MCF 10A (cell line): ENCODE measurements around the gene DIP2A. TPM values are rescaled to one million over a fixed set of nuclear protein-coding genes. Genes with fewer than 3 reads are reported as not detected.
A peak's percentile ranks its signal among the peaks of the same experiment; 100 is the strongest.

Experiments
- BruUV-seq: library from RNA; stranded (reverse); fragments of 400-500 nt; replicated peaks from 2 replicates; lab custom pipeline; 2021; lab: Mats Ljungman, UMichigan
- CTCF ChIA-PET: fragments of 300-600 bp; sonication (Branson Sonifier 250); formaldehyde crosslinking; extraction: SDS; loops from one replicate; lab custom pipeline; 2021; ENCODE audit warnings: antibody characterized with exemption, inconsistent platforms; lab: Yijun Ruan, JAX
- POLR2A ChIA-PET: fragments of 300-600, 350-650 bp; sonication (Branson Sonifier 250); formaldehyde crosslinking; extraction: SDS; loops from one replicate; lab custom pipeline; 2020; ENCODE audit warnings: antibody characterized with exemption, inconsistent platforms; lab: Yijun Ruan, JAX
- DNase-seq: peaks from one replicate; pipeline ENCODE4 v3.0.0-alpha.2; 2018; ENCODE audit not compliant: unreplicated experiment
- H3K27ac Mint-ChIP-seq: one replicate; pipeline ENCODE4 v1.8.0; 2022; ENCODE audit warnings: mild to moderate bottlenecking, low read depth, mixed read lengths; ENCODE audit not compliant: unreplicated experiment
- H3K27me3 Mint-ChIP-seq: one replicate; pipeline ENCODE4 v1.8.0; 2022; ENCODE audit warnings: mixed read lengths; ENCODE audit not compliant: insufficient read depth, unreplicated experiment
- H3K36me3 Mint-ChIP-seq: one replicate; pipeline ENCODE4 v1.8.0; 2022; ENCODE audit warnings: mild to moderate bottlenecking, moderate library complexity, mixed read lengths; ENCODE audit not compliant: insufficient read depth, unreplicated experiment
- H3K4me1 Mint-ChIP-seq: one replicate; pipeline ENCODE4 v1.8.0; 2022; ENCODE audit warnings: mixed read lengths; ENCODE audit not compliant: insufficient read depth, unreplicated experiment
- H3K4me3 Mint-ChIP-seq: one replicate; pipeline ENCODE4 v1.8.0; 2022; ENCODE audit warnings: mild to moderate bottlenecking, moderate library complexity, mixed read lengths; ENCODE audit not compliant: unreplicated experiment
- H3K9me3 Mint-ChIP-seq: one replicate; pipeline ENCODE4 v1.8.0; 2022; ENCODE audit warnings: mixed read lengths; ENCODE audit not compliant: unreplicated experiment
- CTCF ChIP-seq: fragments of 200-600 bp; IDR thresholded peaks from one replicate; pipeline ENCODE4 v1.8.0; 2022; ENCODE audit warnings: antibody characterized with exemption, mild to moderate bottlenecking; ENCODE audit not compliant: unreplicated experiment
- intact Hi-C: fragments of 100-400 bp; cut with micrococcal nuclease; formaldehyde crosslinking; loops from 2 replicates; pipeline ENCODE4 v1.14.1; 2022
- total RNA-seq: library from RNA; stranded (reverse); gene quantifications from 2 replicates; pipeline ENCODE4 v1.2.3, GENCODE V29; 2022

The DIP2A gene
- total RNA-seq, 1 experiment from 2014 or later, result 39.6 TPM

DNA sequence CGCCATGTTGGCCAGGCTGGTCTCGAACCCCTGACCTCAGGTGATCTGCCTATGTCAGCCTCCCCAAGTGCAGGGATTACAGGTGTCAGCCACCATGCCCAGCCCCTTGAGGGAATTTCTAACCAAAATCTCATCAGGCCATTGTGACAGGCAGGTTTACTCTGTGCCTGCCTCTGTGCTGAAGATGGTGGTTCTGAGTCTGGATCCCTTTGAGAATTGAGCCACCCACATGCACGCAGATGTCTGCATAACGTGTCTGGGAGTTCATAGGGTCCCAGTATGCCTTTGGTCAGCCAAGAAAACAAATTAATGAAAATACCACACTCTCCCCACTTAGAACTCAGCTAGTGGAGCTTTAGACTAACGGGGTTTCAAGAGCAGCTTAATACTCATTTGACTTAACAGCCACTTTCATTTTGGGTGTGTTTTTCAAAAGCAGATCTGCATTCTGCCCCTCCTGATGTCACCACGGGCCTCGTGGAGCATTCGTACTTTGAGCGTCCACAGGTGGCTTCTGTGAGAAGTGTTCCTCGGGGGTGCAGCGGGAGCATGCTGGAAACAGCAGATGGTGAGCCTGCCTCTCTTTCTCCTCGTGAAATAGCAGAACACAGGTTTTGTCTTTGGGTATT, 45.3 kb downstream of the DIP2A start:
- TF ChIP-seq CTCF, result no peak
- no peak overlapping the region for H3K4me3 Mint-ChIP-seq
- no peaks in the 10 kb centered on the region for H3K9me3 Mint-ChIP-seq
- no peaks in the 10 kb centered on the region for H3K4me1 Mint-ChIP-seq
- BruUV-seq, result no TSS peak
- no peak overlapping the region for H3K27ac Mint-ChIP-seq
- H3K36me3 Mint-ChIP-seq, result peaks cover 42% of the 10 kb centered on the region
- CTCF ChIA-PET, result no interaction called here
- intact Hi-C loops, result no loop called here
- no peak for DNase-seq
- no peaks in the 10 kb centered on the region for H3K27me3 Mint-ChIP-seq
- POLR2A ChIA-PET, result interaction anchor here (0.7 kb wide), 1 partner anchor 101 kb away, joined by 3 read pairs; no protein-coding TSS in a partner anchor

DNA sequence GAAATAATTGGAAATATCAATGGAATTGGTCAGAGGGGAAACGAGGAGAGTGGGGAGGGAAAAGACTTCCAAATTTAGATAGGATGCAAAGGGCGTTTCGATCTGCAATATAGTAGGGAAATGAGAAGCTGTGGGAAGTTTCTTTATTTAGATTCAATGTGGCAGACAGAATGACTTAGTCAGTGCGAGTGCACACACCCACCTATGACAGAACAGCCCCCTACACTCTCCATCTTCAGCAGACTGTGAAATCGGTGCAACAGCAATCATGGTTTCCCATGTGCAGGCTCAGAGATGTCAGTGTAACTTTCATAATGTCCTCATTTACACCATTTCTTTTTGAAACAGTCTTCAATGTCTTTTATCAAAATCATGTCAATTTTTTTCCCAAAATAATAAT, 46.0 kb downstream of the DIP2A start:
- BruUV-seq, result no TSS peak
- Mint-ChIP-seq H3K27me3 (no peaks in the 10 kb centered on the region), H3K9me3 (no peaks in the 10 kb centered on the region), H3K27ac (no peak overlapping the region), H3K4me1 (no peaks in the 10 kb centered on the region), H3K36me3 (peaks cover 45% of the 10 kb centered on the region), H3K4me3 (no peak overlapping the region)
- no peak for TF ChIP-seq CTCF
- no peak for DNase-seq
- POLR2A ChIA-PET, result interaction anchor here (0.7 kb wide), 1 partner anchor 102 kb away, joined by 3 read pairs; no protein-coding TSS in a partner anchor
- CTCF ChIA-PET, result no interaction called here
- intact Hi-C loops, result no loop called here

GRCh38 chr21:46507562-46507961, 48.9 kb downstream of the DIP2A start:
- DNase-seq, result no peak
- TF ChIP-seq CTCF, result no peak
- no peaks in the 10 kb centered on the region for H3K4me1 Mint-ChIP-seq
- intact Hi-C loops, result no loop called here
- no TSS peak for BruUV-seq
- H3K27me3 Mint-ChIP-seq, result no peaks in the 10 kb centered on the region
- POLR2A ChIA-PET, result interaction anchor here (0.6 kb wide), 1 partner anchor 25 kb away, joined by 3 read pairs; no protein-coding TSS in a partner anchor
- H3K4me3 Mint-ChIP-seq, result no peak overlapping the region
- CTCF ChIA-PET, result interaction anchor here (0.6 kb wide), 1 partner anchor 233 kb away, joined by 3 read pairs; no protein-coding TSS in a partner anchor
- H3K9me3 Mint-ChIP-seq, result no peaks in the 10 kb centered on the region
- H3K27ac Mint-ChIP-seq, result no peak overlapping the region
- H3K36me3 Mint-ChIP-seq, result peaks cover 54% of the 10 kb centered on the region

DNA sequence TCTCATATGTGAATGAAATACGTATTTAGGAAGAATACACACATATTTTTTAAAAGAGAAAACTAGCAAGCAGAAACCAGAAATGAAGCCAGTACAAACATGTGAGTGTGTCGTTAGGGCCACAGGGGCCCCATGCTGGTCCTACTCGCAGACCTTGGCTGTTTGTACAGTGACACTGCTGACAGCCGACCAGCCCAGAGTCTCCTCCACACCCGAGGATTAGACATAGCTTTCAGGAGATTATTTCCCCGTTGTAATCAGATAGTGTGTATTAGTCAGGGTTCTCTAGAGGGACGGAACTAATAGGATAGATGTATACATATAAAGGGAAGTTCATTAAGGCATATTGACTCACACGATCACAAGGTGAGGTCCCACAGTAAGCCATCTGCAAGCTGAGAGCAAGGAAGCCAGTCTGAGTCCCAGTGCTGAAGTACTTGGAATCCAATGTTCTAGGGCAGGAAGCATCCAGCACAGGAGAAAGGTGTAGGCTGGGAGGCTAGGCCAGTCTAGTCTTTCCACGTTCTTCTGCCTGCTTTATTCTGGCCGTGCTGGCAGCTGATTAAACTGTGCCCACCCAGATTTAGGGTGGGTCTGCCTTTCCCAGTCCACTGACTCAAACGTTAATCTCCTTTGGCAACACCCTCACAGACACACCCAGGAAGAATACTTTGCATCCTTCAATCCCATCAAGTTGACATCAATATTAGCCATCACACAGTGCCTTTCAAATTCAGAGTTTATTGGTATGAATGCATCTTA, 51.2 kb downstream of the DIP2A start:
- no peak overlapping the region for H3K4me3 Mint-ChIP-seq
- H3K9me3 Mint-ChIP-seq, result no peaks in the 10 kb centered on the region
- no peaks in the 10 kb centered on the region for H3K27me3 Mint-ChIP-seq
- H3K36me3 Mint-ChIP-seq, result peaks cover 52% of the 10 kb centered on the region
- CTCF ChIA-PET, result no interaction called here
- no TSS peak for BruUV-seq
- DNase-seq, result peak; percentile 60
- no peak for TF ChIP-seq CTCF
- H3K27ac Mint-ChIP-seq, result no peak overlapping the region
- POLR2A ChIA-PET, result interaction anchor here (0.7 to 1.7 kb wide), 5 partner anchors 9 to 259 kb away, joined by 3 to 6 read pairs (median 4); no protein-coding TSS in a partner anchor
- intact Hi-C loops, result no loop called here
- no peaks in the 10 kb centered on the region for H3K4me1 Mint-ChIP-seq
